Measurements from ENCODE around the gene FRZB.
A peak's percentile ranks its signal among the peaks of the same experiment; 100 is the strongest.

Gene FRZB

GRCh38 chr2:182833084-182833854, 33.2 kb downstream of the FRZB start:
- no peak overlapping the region for H3K4me3 ChIP-seq (ENCODE audit: low read depth, low read length)
- in situ Hi-C loops (cut with HindIII; ENCODE audit: low sequenced_read_pairs) = no loop called here
- no peak for DNase-seq (ENCODE audit: low read depth, low spot score)
- no peak for TF ChIP-seq CTCF (IDR thresholded peaks at IDR 0.05; ENCODE audit: low read depth, low read length)

DNA sequence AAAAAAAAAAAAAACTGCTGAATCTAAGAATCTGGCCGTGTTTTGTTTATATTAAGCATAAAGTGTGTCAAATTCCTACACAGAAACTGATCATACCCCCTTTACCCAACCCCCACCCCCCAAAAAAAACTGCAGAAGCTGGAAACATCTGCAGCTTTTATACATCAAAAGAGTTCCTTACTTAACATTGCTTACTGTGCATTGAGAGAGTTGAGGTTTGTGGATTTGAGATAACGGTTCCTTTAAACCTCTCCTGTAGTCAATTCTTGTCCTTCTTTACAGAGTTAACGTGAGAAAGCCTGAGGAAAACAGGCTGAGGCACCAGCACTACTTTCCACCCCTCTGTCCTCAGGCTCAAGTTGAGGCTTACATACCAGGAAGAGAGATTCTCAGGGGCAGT, 34.5 kb downstream of the FRZB start:
- TF ChIP-seq CTCF (IDR thresholded peaks at IDR 0.05; ENCODE audit: low read depth, low read length) = no peak
- H3K4me3 ChIP-seq (ENCODE audit: low read depth, low read length) = no peak overlapping the region
- DNase-seq (ENCODE audit: low read depth, low spot score) = no peak
- in situ Hi-C loops (cut with HindIII; ENCODE audit: low sequenced_read_pairs) = no loop called here

DNA sequence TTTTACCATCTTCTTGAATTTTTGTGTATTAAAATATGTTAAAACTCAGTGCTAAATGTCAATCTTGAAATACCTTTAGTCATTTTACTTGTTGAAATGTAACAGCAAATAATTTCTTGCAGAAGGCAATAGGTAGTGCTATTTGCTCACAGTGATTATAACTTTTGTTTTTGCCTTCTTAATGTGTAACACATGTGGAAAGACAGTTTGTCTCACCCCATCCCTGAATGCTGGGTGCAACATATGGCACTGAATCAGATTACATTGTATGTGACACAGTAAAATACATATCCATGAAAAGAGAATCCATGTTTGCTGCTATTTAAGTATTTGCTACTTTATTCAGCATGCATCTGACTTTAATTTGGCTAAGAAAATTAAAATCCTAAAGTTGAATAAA, 35.3 kb downstream of the FRZB start:
- in situ Hi-C loops (cut with HindIII; ENCODE audit: low sequenced_read_pairs) = no loop called here
- no peak for DNase-seq (ENCODE audit: low read depth, low spot score)
- no peak for TF ChIP-seq CTCF (IDR thresholded peaks at IDR 0.05; ENCODE audit: low read depth, low read length)
- no peak overlapping the region for H3K4me3 ChIP-seq (ENCODE audit: low read depth, low read length)

DNA sequence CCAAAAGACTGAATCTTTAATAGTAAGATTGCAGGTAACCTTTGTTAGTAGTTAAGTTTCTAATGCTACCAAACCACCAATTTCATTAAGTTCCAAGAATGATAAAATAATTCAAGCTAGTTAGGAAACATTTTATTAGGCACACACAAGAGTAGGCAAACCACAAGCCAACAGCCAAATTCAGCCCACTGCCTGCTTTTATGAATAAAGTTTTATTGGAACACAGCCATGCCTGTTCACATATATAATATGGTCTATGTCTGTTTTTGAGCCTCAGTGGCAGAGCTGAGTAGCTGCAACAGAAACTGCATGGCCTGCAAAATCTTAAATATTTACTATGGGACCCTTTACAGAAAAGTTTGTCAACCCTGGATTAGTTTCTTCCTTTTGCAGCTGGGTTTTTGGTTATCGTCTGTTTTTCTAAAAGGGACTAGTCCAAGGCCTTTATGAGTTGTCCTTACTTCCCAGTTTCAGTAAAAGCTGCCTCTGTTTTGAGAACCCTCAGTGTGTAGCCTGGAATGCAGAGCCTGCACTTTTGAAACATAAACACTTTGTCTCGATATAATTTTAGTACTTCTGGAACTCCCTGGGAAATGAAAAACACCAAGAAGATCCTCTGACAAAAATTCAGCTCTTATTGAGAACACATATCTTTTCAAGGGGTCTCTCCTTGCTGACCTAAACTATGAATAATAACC, 39.1 kb downstream of the FRZB start:
- DNase-seq (ENCODE audit: low read depth, low spot score) = peak; percentile 45
- no peak for TF ChIP-seq CTCF (IDR thresholded peaks at IDR 0.05; ENCODE audit: low read depth, low read length)
- in situ Hi-C loops (cut with HindIII; ENCODE audit: low sequenced_read_pairs) = no loop called here
- H3K4me3 ChIP-seq (ENCODE audit: low read depth, low read length) = no peak overlapping the region

GRCh38 chr2:182826496-182826895, 39.9 kb downstream of the FRZB start:
- no peak for DNase-seq (ENCODE audit: low read depth, low spot score)
- in situ Hi-C loops (cut with HindIII; ENCODE audit: low sequenced_read_pairs) = no loop called here
- no peak overlapping the region for H3K4me3 ChIP-seq (ENCODE audit: low read depth, low read length)
- TF ChIP-seq CTCF (IDR thresholded peaks at IDR 0.05; ENCODE audit: low read depth, low read length) = no peak

GRCh38 chr2:182826064-182826463, 40.4 kb downstream of the FRZB start:
- in situ Hi-C loops (cut with HindIII; ENCODE audit: low sequenced_read_pairs) = no loop called here
- no peak overlapping the region for H3K4me3 ChIP-seq (ENCODE audit: low read depth, low read length)
- DNase-seq (ENCODE audit: low read depth, low spot score) = no peak
- no peak for TF ChIP-seq CTCF (IDR thresholded peaks at IDR 0.05; ENCODE audit: low read depth, low read length)
